PC-3 (cell line): ENCODE results near the gene THRB. TPM values are rescaled to one million over a fixed set of nuclear protein-coding genes. Genes with fewer than 3 reads are reported as not detected.

ENCODE experiments used
- ATAC-seq: fragments of 200-7000 bp; cut with Tn5 transposase; 2 replicates; pipeline ENCODE4 v1.9.1; 2020; ENCODE audit warnings: mild to moderate bottlenecking, moderate library complexity
- BruUV-seq: library from RNA; stranded (reverse); fragments of 400-500 nt; replicated peaks from 2 replicates; lab custom pipeline; 2021; lab: Mats Ljungman, UMichigan
- CTCF ChIA-PET: fragments of 300-600 bp; sonication (Branson Sonifier 250); formaldehyde crosslinking; loops from one replicate; lab custom pipeline; 2022; ENCODE audit warnings: antibody characterized with exemption; lab: Charles Lee
- POLR2A ChIA-PET: fragments of 300-600 bp; sonication (Branson Sonifier 250); formaldehyde crosslinking; loops from one replicate; lab custom pipeline; 2022; ENCODE audit warnings: antibody characterized with exemption; ENCODE audit not compliant: unreplicated experiment; lab: Charles Lee
- DNase-seq: peaks from one replicate; pipeline ENCODE4 v3.0.0-alpha.2; 2015
- H2AFZ ChIP-seq: fragments of 300-600 bp; sonication (generic); 2 replicates; pipeline ENCODE4 v1.6.0; 2016; ENCODE audit warnings: antibody characterized with exemption, low read length
- H3F3A ChIP-seq: fragments of 300-600 bp; sonication (generic); one replicate; pipeline ENCODE4 v1.6.0; 2017; ENCODE audit warnings: antibody characterized with exemption, low read length, control low read depth, mild to moderate bottlenecking; ENCODE audit not compliant: unreplicated experiment
- H3K27ac ChIP-seq: fragments of 300-600 bp; sonication (generic); 2 replicates; pipeline ENCODE4 v1.5.1; 2016; ENCODE audit warnings: mild to moderate bottlenecking, low read length
- H3K27me3 ChIP-seq: fragments of 300-600 bp; sonication (generic); 2 replicates; pipeline ENCODE4 v1.6.1; 2016; ENCODE audit warnings: low read length, mixed read lengths
- H3K36me3 ChIP-seq: fragments of 300-600 bp; sonication (generic); 2 replicates; pipeline ENCODE4 v1.6.1; 2016; ENCODE audit warnings: low read depth, mixed run types, low read length, mixed read lengths
- H3K4me1 ChIP-seq: fragments of 300-600 bp; sonication (generic); 2 replicates; pipeline ENCODE4 v1.5.1; 2016; ENCODE audit warnings: low read length; ENCODE audit not compliant: insufficient read depth
- H3K4me2 ChIP-seq: fragments of 300-600 bp; sonication (generic); 2 replicates; pipeline ENCODE4 v1.6.0; 2016; ENCODE audit warnings: low read length
- H3K4me3 ChIP-seq: fragments of 300-600 bp; sonication (generic); 2 replicates; pipeline ENCODE4 v1.5.1; 2016; ENCODE audit warnings: mild to moderate bottlenecking, low read length, mixed read lengths
- H3K79me2 ChIP-seq: fragments of 300-600 bp; sonication (generic); 2 replicates; pipeline ENCODE4 v1.6.1; 2017; ENCODE audit warnings: low read length, mixed read lengths
- H3K9ac ChIP-seq: fragments of 300-600 bp; sonication (generic); 2 replicates; pipeline ENCODE4 v1.6.0; 2016; ENCODE audit warnings: mild to moderate bottlenecking, low read length
- H3K9me2 ChIP-seq: fragments of 300-600 bp; sonication (generic); replicated peaks from 2 replicates; pipeline ENCODE4 v1.6.1; 2016; ENCODE audit warnings: mixed run types, low read length, mixed read lengths
- H3K9me3 ChIP-seq: fragments of 300-600 bp; sonication (generic); 2 replicates; pipeline ENCODE4 v1.6.1; 2016; ENCODE audit warnings: low read length, mixed read lengths
- H4K20me1 ChIP-seq: fragments of 300-600 bp; sonication (generic); 2 replicates; pipeline ENCODE4 v1.6.1; 2016; ENCODE audit warnings: low read length, mixed read lengths
- EZH2 ChIP-seq: fragments of 300-600 bp; sonication (generic); IDR thresholded peaks from one replicate; pipeline ENCODE4 v1.6.1; 2017; ENCODE audit warnings: antibody characterized with exemption, mild to moderate bottlenecking, low read length; ENCODE audit not compliant: unreplicated experiment
- EZH2phosphoT487 ChIP-seq: fragments of 300-600 bp; sonication (generic); IDR thresholded peaks from 2 replicates; pipeline ENCODE4 v1.6.1; 2018; ENCODE audit warnings: mild to moderate bottlenecking, antibody characterized with exemption, low read length, borderline replicate concordance
- intact Hi-C: fragments of 100-400 bp; cut with micrococcal nuclease; formaldehyde crosslinking; loops from 2 replicates; pipeline ENCODE4 v1.9.0; 2023
- total RNA-seq: library from RNA; depleted of rRNA; stranded (reverse); fragments of >200 nt; gene quantifications from 2 replicates; pipeline ENCODE4 v1.2.3, GENCODE V29; 2014
- TF ChIP-seq, protein P1 (sequence below): fragments of 300-600 bp; sonication (generic); conservative IDR thresholded peaks from 2 replicates; pipeline ENCODE4 v1.5.1; 2017; ENCODE audit warnings: antibody characterized with exemption, low read depth, mild to moderate bottlenecking, low read length

THRB gene
- total RNA-seq, 1 experiment from 2014 or later = 9.7 TPM

DNA sequence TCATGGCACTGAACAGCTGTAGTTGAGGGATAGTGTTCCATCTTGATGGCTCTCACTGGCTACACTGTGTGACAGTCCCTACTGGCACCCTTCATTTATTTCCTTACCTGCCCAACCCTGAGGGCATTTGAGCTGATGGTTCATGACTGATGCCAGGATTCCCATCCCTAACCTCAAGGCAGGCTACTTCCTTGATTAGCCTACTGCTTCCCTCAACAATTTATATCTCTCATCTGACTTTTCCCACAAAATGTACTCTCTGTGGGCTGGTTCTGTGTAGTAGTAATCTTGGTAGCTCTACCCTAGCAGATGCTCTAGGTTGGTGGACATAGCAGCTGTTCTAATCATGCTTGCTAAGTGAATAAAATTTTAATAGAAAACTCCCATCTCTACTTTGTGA, 106.0 kb downstream of the THRB start:
- BruUV-seq = no TSS peak
- Histone ChIP-seq H3K4me1 (peaks cover 34% of the 10 kb centered on the region), H3K9me3 (no peaks in the 10 kb centered on the region), H3F3A (no peaks in the 10 kb centered on the region), H3K4me2 (no peak overlapping the region), H3K4me3 (no peak overlapping the region), H2AFZ (no peak overlapping the region), H3K27ac (no peak overlapping the region), H3K27me3 (no peaks in the 10 kb centered on the region), H3K9ac (no peak overlapping the region), H3K36me3 (no peaks in the 10 kb centered on the region), H3K9me2 (no peaks in the 10 kb centered on the region), H4K20me1 (no peaks in the 10 kb centered on the region), H3K79me2 (no peaks in the 10 kb centered on the region)
- CTCF ChIA-PET = no interaction called here
- DNase-seq (peak; percentile 57), ATAC-seq (no peak)
- POLR2A ChIA-PET = no interaction called here
- TF ChIP-seq EZH2phosphoT487 (no peak), EZH2 (no peak)
- TF ChIP-seq, protein P1, sequence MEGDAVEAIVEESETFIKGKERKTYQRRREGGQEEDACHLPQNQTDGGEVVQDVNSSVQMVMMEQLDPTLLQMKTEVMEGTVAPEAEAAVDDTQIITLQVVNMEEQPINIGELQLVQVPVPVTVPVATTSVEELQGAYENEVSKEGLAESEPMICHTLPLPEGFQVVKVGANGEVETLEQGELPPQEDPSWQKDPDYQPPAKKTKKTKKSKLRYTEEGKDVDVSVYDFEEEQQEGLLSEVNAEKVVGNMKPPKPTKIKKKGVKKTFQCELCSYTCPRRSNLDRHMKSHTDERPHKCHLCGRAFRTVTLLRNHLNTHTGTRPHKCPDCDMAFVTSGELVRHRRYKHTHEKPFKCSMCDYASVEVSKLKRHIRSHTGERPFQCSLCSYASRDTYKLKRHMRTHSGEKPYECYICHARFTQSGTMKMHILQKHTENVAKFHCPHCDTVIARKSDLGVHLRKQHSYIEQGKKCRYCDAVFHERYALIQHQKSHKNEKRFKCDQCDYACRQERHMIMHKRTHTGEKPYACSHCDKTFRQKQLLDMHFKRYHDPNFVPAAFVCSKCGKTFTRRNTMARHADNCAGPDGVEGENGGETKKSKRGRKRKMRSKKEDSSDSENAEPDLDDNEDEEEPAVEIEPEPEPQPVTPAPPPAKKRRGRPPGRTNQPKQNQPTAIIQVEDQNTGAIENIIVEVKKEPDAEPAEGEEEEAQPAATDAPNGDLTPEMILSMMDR = no peak
- intact Hi-C loops = no loop called here

DNA sequence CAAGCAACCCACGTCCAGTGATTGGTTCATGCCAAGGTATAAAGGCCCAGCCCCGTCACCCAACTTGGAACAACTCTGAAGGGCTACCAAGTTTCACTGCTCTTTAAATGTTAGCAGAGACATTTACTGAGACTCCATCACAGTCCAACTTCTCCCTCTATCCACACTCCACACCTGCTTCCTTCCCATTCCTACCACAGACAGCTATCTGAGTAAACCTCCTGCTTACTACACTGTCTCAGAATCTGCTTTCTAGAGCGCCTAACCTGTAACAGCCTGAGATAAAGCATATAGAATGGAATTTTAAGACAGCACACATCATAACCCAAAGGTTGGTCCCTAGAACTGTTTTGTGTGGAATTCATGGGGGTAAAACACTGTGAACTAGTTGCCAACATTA, 106.5 kb downstream of the THRB start:
- no TSS peak for BruUV-seq
- Histone ChIP-seq H3K9me2 (no peaks in the 10 kb centered on the region), H3K4me1 (peaks cover 34% of the 10 kb centered on the region), H3K36me3 (no peaks in the 10 kb centered on the region), H2AFZ (no peak overlapping the region), H3K4me3 (no peak overlapping the region), H3K4me2 (no peak overlapping the region), H3K9me3 (no peaks in the 10 kb centered on the region), H3K79me2 (no peaks in the 10 kb centered on the region), H3K27me3 (no peaks in the 10 kb centered on the region), H3K9ac (no peak overlapping the region), H3F3A (no peaks in the 10 kb centered on the region), H4K20me1 (no peaks in the 10 kb centered on the region), H3K27ac (no peak overlapping the region)
- intact Hi-C loops = no loop called here
- TF ChIP-seq EZH2 (no peak), EZH2phosphoT487 (no peak)
- TF ChIP-seq, protein P1 = no peak
- ChIA-PET POLR2A (no interaction called here), CTCF (interaction anchor here (0.6 kb wide), 1 partner anchor 23 kb away, joined by 3 read pairs; no protein-coding TSS in a partner anchor)
- ATAC-seq (no peak), DNase-seq (no peak)

DNA sequence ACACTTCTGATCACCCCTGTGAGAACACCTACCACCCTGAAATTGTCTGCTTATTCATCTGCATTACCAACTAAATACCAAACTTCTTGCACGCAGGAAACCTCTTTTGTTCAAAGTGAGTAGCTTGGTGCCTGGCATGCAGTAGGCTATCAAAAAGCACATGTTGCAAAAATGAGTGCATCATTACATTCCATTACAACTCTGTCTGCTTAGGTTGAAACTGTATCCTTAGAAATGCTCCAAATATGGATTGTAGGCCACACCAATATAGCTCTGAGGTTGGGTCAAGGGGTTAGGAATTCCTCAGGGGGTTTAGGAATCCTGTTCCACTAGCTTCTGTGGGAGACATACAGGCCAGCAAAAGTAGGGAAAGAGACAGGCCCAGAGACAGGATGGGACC, 107.2 kb downstream of the THRB start:
- H3K9me3 ChIP-seq = no peaks in the 10 kb centered on the region
- TF ChIP-seq EZH2 = no peak
- TF ChIP-seq, protein P1 = no peak
- no peak for TF ChIP-seq EZH2phosphoT487
- no peak overlapping the region for H3K9ac ChIP-seq
- ATAC-seq (no peak), DNase-seq (peak; percentile 41)
- no peaks in the 10 kb centered on the region for H4K20me1 ChIP-seq
- H3K4me2 ChIP-seq = 0 out of 2 replicates have a peak overlapping the region, but pooled peaks have one; percentile 14
- H3K9me2 ChIP-seq = no peaks in the 10 kb centered on the region
- intact Hi-C loops = no loop called here
- ChIA-PET POLR2A (no interaction called here), CTCF (interaction anchor here (0.6 kb wide), 1 partner anchor 22 kb away, joined by 3 read pairs; no protein-coding TSS in a partner anchor)
- no peak overlapping the region for H3K27ac ChIP-seq
- no peaks in the 10 kb centered on the region for H3K36me3 ChIP-seq
- H3K4me3 ChIP-seq = no peak overlapping the region
- no peaks in the 10 kb centered on the region for H3K27me3 ChIP-seq
- H3K79me2 ChIP-seq = no peaks in the 10 kb centered on the region
- no TSS peak for BruUV-seq
- H3F3A ChIP-seq = no peaks in the 10 kb centered on the region
- H2AFZ ChIP-seq = no peak overlapping the region
- H3K4me1 ChIP-seq = peaks cover 34% of the 10 kb centered on the region
